ENCODE data around the gene BCAR1.
"Not testable (repeated sequence)": the region's sequence is repeated elsewhere in the genome, so short reads cannot be mapped to it uniquely, and the experiment has no call there.

The BCAR1 gene

DNA sequence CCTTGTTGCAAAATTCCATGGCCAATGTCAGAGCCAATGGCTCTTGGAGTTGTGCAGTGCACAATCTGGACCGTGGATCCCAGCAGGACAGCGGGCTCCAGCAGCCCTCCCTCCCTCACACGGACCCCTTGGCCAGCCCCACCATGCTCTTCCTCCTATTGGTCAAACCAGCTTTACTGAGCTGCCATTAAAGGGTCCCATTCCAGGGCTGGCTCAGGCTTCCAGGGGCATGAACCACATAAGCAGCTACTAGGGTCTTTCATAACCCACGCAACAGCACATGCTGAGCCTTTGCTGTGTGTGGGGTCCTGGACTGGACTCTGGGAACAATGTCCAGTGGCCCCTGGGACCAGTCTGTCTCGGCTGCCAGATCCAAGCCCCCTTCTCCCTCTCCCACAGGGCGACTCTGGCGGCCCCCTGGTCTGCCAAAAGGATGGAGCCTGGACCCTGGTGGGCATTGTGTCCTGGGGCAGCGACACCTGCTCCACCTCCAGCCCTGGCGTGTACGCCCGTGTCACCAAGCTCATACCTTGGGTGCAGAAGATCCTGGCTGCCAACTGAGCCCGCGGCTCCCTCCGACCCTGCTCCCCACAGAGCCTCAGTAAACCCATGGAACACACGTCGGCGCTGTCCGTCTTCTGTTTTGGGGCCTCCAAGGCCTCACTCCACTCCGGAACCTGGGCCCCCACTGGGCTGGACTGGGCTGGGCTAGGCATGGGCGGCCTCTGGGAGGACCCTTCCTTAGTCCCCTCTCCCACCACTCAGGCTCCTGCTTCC lies 26.9 kb downstream of the BCAR1 start:
- no peak for DNase-seq (ENCODE audit: low spot score)

DNA sequence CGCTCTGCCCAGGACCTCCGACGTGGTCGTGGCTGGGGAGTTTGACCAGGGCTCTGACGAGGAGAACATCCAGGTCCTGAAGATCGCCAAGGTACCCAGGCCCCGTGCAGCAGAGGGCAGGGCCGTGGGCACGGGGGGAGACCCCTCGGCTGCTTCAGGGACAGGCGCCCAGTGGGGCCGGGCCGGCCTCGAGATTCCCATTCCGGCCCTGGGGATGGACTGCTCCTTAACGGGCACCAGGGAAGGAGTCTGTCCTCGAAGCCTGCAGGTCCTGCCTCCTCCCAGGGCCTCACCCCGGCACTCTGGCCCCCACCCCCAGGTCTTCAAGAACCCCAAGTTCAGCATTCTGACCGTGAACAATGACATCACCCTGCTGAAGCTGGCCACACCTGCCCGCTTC lies 28.3 kb downstream of the BCAR1 start:
- not testable (repeated sequence) for DNase-seq (ENCODE audit: low spot score)

DNA sequence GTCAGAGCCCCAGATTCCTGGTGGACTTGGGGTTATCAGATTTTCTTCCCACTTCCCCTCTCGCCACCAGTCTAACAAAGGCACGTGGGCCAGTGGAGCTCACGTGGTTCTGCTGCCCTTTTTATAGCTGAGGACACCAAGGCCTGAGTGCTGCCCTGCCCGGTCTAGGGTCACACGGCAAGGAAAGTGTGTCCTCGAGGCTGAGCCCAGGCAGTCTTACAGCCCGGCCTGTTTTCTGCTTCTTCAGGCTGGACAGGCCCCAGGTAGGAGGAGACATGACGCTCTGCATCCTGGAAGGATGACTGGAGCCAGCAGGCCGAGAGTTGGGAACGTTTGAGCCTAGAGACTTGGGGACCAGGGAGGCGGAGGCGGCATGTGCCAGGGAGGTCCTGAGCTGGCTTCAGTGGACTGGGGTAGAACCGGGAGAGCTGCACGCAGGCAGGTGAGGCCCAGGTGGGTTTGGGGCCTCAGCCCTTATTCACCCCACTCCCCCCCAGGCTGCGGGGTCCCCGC lies 29.1 kb downstream of the BCAR1 start:
- no peak for DNase-seq (ENCODE audit: low spot score)

DNA sequence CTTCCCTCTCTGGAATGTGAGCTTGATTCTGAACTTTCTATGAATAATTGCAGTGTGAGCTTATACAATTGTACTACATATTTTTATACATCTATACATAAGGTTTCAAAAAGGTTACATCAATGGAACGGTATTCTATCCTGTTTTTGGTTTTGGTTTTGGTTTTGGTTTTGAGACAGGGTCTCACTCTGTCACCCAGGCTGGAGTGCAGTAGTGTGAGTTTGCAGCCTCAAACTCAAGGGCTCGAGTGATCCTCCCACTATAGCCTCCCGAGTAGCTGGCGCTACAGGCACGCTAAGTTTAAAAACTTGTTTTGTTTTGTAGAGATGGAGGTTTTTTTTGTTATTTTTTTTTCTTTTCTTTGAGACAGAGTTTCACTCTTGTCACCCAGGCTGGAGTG lies 31.6 kb downstream of the BCAR1 start:
- DNase-seq (ENCODE audit: low spot score) = no peak

DNA sequence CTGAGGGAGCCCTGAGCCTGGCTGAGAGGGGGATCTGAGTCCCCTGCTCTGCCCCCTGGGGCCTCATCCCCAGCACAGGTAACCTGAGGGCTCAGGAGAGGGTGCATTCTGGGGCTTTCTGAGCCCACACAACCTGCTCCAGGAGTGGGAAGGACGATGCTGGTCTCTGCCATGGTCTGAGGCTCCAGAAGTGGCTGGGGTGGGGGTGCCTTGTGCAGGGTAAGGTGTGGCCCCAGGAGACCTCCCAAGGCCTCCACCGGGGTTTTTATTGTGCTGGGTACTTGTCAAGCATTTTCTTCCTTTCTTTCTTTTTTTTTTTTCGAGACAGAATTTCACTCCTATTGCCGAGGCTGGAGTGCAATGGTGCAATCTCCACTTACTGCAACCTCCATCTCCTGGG lies 32.3 kb downstream of the BCAR1 start:
- DNase-seq (ENCODE audit: low spot score) = no peak

DNA sequence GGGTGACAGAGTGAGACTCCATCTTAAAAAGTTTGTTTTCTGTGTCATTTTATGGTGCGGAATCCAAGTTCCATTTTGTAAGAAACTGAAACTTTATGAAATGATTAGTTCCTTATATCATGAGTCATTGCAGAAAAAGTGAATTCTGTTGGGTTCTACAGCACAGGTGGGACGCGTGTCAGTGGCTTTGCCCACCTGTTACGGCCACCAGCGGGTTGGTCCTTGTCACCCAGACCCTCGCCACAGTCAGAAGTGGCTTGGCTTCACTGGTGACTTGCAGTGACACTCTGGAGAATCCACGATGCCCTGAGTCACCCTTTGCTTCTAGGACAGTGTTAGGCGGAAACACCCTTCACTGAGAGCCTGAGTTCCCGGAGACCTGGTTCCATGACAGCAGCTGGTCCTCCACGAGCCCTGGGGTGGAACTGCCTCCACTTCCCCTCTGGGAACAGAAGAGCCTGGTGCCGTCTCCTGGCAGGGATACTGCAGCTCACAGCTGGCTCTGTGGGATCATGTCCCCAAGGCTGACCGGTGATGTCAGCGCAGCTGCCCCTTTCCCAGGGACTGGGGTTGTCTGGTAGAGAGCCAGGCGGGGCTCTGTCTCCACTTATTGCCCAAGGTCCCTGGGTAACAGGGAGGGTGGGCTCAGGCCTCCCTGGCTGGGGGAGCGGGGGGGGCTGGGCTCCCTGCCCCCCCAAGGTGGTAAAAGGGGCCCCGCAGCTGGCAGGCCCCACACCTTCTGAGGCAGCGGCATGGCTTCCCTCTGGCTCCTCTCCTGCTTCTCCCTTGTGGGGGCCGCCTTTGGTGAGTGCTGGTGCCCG lies 33.0 kb downstream of the BCAR1 start, which contains the start of gene CTRB1:
TSS of gene CTRB1 (plus strand) at position 733 of the 821 bp plus-strand sequence. CDS start at position 753, 20 bp downstream.
- no peak for DNase-seq (ENCODE audit: low spot score)

DNA sequence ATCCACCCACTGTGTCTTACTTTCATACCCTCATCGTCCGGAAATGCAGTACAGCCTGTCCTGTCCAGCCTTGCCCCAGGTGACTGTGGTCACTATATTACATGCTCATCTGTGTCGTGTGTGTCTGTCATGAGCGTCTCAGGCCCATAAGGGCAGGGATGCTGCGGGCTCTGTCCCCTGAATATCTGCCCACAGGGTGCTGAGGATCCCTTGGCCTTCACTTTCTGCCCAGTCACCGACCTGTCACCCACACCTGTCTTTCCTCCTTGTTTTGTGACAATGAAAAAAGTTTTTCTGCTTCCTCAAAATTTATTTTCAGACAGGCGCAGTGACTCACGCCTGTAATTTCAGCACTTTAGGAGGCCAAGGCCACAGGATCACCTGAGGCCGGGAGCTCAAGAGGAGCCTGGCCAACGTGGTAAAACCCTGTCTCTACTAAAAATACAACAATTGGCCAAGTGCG lies 34.0 kb downstream of the BCAR1 start:
- DNase-seq (ENCODE audit: low spot score) = no peak

DNA sequence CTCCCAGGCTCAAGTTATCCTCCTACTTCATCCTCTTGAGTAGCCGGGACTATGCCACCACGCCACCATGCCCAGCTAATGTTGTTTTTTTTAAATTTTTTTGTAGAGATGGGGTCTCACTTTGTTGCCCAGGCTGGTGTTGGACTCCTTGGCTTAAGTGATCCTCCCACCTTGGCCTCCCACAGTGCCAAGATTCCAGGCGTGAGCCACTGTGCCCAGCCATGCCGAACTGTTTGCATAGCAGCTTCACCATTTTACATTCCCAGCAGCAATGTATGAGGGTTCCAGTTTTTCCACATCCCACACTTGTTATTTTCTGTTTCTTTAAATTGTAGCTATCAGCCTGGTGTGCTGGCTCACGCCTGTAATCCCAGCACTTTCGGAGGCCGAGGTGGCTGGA lies 34.8 kb downstream of the BCAR1 start:
- no peak for DNase-seq (ENCODE audit: low spot score)

DNA sequence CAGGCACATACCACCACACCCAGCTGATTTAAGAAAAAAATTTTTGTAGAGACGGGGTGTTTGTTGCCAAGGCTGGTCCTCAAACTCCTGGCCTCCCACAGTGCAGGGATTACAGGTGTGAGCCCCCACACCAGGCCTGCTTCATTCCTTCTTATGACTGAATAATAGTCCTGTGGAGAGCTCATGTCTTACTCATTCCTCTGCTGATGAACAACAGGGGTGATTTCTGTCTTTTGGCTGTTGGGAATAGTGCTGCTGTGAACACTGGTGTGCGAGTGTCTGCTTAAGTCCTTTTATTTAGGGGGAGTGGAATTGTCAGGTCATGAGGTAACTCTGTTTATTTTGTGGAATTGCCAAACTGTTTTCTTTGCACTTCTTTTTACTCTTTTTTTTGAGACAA lies 35.3 kb downstream of the BCAR1 start:
- DNase-seq (ENCODE audit: low spot score) = no peak

DNA sequence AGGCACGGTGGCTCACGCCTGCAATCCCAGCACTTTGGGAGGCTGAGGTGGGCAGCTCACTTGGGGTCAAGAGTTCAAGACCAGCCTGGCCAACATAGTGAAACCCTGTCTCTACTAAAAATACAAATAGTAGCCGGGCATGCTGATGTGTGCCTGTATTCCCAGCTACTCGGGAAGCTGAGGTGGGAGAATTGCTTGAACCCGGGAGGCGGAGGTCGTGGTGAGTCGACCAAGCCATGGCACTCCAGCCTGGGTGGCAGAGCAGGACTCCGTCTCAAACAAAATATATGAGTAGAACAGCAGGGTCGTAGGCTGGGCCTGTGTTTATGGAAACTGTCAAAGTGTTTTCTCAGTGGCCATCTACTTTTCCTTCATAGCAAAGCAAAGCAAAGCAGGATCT lies 40.1 kb downstream of the BCAR1 start:
- DNase-seq (ENCODE audit: low spot score) = not testable (repeated sequence)

DNA sequence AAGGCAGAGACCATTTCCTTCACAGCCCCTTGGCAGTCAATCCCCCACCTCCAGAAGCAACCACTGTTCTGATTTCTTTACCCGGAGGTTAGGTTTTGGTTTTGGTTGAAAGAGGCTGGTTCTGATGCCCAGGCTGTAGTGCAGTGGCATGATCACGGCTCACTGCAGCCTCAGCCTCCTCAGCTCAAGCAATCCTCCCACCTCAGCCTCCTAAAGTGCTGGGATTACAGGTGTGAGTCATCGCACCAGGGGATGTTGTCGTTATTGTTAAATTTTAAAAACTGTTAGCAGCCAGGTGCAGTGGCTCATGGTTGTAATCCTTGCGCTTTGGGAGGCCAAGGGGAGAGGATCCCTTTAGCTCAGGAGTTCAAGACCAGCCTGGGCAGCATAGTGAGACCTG lies 41.5 kb downstream of the BCAR1 start:
- DNase-seq (ENCODE audit: low spot score) = no peak

DNA sequence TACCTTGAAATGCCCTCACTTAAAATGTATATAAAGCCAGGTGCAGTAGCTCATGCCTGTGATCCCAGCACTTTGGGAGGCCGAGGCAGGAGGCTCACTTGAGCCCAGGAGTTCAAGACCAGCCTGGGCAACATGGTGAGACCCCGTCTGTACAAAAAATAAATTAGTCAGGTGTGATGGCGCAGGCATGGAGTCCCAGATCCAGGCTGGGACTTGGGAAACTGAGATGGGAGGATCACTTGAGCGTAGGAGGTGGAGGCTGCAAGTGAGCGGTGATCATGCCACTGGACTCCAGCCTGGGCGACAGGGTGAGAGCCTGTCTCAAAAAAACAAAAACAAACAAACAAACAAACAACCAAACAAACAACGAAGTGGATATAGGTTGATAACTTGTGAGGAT lies 41.9 kb downstream of the BCAR1 start:
- DNase-seq (ENCODE audit: low spot score) = not testable (repeated sequence)

DNA sequence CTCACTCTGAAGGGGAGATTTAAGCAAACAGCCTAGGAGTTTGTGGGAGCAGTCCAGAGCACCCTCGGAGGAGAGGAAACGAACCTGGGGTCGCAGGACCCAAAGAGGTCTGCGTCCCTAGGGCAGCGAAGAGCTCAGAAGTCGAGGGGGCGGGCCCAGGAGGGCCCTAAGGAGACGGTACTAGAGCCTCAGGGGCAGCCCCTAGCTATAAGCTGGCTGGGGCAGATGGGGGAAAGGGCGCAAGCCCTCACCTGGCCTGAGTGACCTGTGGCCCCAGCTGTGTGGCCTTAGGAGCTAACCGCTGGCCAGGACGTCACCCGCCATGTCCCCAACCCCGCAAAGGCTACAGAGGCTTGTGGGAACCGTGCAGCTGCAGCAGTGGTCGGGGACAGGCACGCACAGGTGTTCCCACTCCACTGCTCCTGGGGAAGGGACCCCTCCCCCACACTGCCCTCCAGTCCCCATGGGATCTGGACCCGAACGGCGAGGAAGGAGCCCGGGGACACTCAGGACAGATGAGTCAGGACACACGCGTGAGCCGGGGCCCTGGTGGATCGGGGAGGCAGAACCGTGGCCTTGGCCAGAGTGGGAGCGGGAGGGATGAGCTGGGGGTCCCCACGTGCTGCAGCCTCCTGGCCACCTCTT lies 42.4 kb downstream of the BCAR1 start:
- DNase-seq (ENCODE audit: low spot score) = no peak

DNA sequence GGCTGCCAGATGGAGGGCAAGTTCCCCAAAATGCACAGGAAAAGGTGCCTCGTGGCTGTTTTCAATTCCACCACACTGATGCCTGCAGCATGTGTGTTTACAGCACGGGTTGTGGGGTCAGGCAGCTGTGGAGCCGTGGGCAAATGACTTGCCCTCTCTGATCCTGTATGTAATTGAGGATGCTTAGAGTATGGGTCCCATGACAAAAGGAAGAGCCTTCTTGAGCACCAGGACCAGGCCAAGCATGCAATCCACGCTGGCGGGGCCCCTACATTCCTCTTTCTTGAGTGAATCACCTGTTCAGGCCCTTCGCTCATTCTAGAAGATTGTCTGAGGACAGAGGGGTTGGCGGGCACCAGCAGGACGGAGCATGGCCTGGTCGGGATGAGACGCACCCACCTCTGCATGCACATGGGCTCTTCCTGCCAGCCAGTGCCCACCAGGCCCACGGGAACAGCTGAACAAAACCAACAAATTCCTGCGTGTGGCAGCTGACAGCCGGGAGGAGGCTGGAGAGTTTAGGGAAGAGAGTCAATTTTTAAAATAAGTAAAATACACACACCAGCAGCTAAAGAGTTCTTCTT lies 43.1 kb downstream of the BCAR1 start:
- DNase-seq (ENCODE audit: low spot score) = no peak

DNA sequence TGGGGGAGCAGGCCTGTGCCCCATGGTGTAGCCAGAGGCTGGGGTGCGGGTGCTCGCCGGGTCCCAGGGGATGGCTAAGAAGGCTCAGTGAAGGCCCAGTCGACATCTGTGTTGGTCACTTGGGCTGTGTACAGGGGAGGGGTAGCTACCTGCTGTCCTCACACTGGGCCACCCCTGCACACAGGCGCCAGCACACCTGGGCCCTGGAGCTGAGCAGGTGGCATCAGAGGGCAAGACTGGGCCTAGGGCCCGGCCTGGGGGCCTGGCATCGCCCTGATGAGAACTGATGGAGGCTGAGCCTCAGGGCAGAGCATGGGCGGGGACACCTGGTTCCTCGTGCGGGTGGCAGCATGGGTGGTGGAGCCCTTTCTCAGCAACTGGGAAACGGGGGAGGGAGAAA lies 43.6 kb downstream of the BCAR1 start:
- no peak for DNase-seq (ENCODE audit: low spot score)

DNA sequence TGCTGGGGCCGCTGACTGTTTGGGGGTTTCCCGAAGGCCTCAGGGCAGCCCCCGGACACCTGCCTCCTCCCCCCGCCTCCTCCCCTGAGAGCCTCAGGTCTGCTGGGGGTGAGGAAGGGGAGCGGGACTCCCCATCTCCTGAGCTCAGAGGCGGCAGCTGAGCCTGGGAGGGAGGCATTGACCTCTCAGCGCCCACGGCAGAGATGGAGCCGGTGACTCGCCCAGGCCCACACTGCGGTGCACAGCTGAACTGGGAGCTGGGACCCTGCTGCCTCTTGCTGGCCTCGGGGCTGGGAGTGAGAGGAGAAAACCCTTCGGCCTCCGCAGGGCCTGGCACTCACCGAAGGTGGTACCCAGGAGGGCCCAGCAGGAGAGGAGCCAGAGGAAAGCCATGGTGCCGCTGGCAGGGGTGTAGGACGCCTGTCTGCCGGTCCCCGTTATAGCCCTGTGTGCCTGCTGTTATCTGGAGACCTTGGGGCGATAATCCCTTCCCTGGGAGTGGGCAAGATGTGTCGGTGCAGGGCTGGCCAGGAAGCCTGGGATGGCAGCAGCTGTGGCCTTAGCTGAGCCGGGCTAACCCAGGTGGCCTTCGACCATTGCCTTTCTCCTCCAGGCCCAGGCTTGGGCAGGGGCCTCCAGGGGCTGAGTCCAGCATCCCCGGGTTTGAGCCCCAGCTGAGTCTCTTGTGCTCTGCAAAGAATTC lies 44.5 kb downstream of the BCAR1 start, which contains the start of gene CTRB2:
TSS of gene CTRB2 (minus strand) at position 413 of the 703 bp plus-strand sequence. CDS start at position 393, 20 bp downstream.
- DNase-seq (ENCODE audit: low spot score) = no peak

DNA sequence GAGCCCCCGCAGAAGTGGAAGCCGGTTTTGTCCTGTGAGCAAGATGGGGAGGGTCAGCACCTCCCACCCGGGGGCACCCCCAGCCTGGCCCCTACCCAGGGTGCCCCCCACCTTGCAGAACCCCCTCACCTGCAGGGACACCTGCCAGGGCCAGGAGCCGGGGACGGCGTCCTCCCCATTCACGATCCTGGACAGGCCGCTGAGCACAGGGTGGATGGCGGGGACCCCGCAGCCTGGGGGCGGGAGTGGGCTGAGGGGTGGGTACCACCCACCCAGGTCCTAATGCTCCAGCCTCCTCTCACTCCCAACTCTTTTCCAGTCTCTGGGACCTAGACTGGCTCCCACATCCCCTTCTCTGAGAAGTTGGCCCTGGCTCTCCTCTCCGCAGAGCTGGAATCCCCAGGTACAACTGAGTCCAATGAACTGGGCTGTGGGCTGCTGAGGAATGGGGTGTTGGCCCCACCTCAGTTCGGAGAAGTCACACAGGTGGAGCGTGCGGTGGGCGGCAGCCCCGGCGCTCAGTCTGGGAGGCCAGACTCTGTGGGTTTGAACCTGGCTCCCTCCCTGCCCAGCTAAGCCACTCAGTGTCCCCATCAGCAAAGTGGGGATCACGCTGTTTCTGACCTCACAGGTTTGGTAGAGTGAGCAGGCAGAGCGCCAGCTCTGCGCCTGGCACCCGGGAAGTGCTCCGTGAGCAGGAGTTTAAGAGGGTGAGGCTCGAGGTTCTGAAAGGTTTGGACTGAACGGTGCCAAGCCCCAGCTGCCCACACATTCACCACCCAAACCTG lies 45.3 kb downstream of the BCAR1 start:
- DNase-seq (ENCODE audit: low spot score) = not testable (repeated sequence)

DNA sequence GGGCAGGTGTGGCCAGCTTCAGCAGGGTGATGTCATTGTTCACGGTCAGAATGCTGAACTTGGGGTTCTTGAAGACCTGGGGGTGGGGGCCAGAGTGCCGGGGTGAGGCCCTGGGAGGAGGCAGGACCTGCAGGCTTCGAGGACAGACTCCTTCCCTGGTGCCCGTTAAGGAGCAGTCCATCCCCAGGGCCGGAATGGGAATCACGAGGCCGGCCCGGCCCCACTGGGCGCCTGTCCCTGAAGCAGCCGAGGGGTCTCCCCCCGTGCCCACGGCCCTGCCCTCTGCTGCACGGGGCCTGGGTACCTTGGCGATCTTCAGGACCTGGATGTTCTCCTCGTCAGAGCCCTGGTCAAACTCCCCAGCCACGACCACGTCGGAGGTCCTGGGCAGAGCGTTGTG lies 46.0 kb downstream of the BCAR1 start:
- DNase-seq (ENCODE audit: low spot score) = not testable (repeated sequence)

DNA sequence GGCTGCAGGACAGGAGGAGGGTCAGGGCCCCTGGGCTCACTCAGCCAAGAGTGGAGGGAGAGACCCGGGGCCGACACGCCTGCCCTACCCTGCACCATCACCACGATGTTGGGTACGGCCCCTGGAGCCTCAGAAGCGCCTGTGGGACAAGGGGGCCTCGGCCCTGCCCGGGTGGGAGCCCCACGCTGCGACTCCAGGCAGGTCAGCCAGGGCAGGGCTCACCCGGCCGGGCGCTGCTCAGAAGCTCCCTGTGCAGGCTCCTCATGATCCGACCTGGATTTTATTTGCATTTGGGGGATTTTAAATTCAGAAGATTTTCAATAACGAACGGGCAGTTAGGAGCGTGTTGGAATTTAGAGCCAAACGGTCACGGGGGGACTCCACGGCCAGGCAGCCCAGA lies 46.5 kb downstream of the BCAR1 start:
- DNase-seq (ENCODE audit: low spot score) = not testable (repeated sequence)

DNA sequence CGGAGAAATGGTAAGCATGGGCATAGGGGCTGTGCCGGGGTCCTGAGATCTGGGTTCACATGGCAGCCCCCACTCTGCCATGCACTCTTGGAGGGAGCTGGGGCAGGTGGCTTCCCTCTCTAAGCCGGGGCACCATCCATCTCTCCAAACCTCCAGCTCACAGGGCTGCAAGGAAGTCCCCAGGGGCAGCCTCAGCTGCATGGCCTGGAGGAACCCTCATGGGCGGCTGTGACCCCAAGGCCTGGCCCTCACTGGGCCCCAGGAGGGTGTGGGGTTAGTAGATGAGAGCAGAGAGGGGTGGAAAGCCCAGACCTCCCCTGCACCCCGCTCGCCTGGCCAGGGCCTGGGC lies 47.0 kb downstream of the BCAR1 start:
- no peak for DNase-seq (ENCODE audit: low spot score)

Data from LoVo (cell line).